Measurements from ENCODE around the gene TAS2R42.

TAS2R42 gene

GRCh38 chr12:11158885-11159444 is 27.8 kb downstream of the TAS2R42 start:
- no peak for DNase-seq (ENCODE audit: low read depth in 1 of 2, low spot score in 1 of 2)
- TF ChIP-seq SPI1 (IDR thresholded peaks at IDR 0.05; ENCODE audit: borderline replicate concordance, low read depth): no peak
- Histone ChIP-seq H3K27me3 (ENCODE audit: insufficient read depth, poor library complexity, severe bottlenecking) (no peaks in the 10 kb centered on the region), H3K27ac (replicated peaks) (no peak overlapping the region), H3K4me3 (replicated peaks; ENCODE audit: insufficient read depth, low read length) (no peak overlapping the region)

DNA sequence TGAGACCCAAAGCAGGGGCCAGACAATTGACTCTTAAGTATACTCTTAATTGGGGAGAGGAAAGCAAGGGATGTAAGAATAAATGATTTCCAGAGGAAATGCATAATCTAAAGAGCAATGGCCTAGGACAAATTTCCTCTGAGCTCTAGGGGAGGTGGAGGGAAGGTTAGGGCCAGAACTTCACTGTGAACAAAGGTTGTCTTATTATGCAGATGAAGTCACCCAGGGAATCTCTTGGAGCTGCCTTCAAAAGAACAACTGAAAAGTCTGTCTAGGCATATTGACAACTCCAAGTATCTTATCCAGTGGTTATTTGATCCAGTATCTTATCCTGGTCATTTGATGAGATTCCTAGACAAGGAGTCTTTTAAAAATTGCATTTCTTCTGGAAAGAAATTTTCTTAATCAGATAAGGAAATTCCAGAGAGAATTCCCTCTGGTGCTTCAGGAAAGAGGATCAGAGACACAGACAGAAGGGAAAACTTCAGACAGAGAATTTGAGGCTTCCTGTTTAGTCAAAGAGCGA is 32.3 kb downstream of the TAS2R42 start:
- Histone ChIP-seq H3K4me3 (replicated peaks; ENCODE audit: insufficient read depth, low read length) (no peak overlapping the region), H3K27me3 (ENCODE audit: insufficient read depth, poor library complexity, severe bottlenecking) (no peaks in the 10 kb centered on the region), H3K27ac (replicated peaks) (no peak overlapping the region)
- DNase-seq (ENCODE audit: low read depth in 1 of 2, low spot score in 1 of 2): no peak
- TF ChIP-seq POLR2AphosphoS5 (IDR thresholded peaks at IDR 0.05; ENCODE audit: low read depth) (no peak), SPI1 (IDR thresholded peaks at IDR 0.05; ENCODE audit: borderline replicate concordance, low read depth) (no peak), REST (IDR thresholded peaks at IDR 0.05; ENCODE audit: insufficient replicate concordance, low read depth) (no peak), GABPA (IDR thresholded peaks at IDR 0.05; ENCODE audit: low read depth) (no peak)
- TF ChIP-seq, protein P1, sequence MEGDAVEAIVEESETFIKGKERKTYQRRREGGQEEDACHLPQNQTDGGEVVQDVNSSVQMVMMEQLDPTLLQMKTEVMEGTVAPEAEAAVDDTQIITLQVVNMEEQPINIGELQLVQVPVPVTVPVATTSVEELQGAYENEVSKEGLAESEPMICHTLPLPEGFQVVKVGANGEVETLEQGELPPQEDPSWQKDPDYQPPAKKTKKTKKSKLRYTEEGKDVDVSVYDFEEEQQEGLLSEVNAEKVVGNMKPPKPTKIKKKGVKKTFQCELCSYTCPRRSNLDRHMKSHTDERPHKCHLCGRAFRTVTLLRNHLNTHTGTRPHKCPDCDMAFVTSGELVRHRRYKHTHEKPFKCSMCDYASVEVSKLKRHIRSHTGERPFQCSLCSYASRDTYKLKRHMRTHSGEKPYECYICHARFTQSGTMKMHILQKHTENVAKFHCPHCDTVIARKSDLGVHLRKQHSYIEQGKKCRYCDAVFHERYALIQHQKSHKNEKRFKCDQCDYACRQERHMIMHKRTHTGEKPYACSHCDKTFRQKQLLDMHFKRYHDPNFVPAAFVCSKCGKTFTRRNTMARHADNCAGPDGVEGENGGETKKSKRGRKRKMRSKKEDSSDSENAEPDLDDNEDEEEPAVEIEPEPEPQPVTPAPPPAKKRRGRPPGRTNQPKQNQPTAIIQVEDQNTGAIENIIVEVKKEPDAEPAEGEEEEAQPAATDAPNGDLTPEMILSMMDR (IDR thresholded peaks at IDR 0.05; ENCODE audit: insufficient read depth, low read length): no peak

- TF ChIP-seq GABPA (IDR thresholded peaks at IDR 0.05; ENCODE audit: low read depth) (no peak), POLR2AphosphoS5 (IDR thresholded peaks at IDR 0.05; ENCODE audit: low read depth) (no peak), SPI1 (IDR thresholded peaks at IDR 0.05; ENCODE audit: borderline replicate concordance, low read depth) (no peak), REST (IDR thresholded peaks at IDR 0.05; ENCODE audit: insufficient replicate concordance, low read depth) (no peak)
- TF ChIP-seq, protein P1 (IDR thresholded peaks at IDR 0.05; ENCODE audit: insufficient read depth, low read length): no peak
- no peak for DNase-seq (ENCODE audit: low read depth in 1 of 2, low spot score in 1 of 2)
Measured at GRCh38 chr12:11152725-11153124, 34.0 kb downstream of the TAS2R42 start.

DNA sequence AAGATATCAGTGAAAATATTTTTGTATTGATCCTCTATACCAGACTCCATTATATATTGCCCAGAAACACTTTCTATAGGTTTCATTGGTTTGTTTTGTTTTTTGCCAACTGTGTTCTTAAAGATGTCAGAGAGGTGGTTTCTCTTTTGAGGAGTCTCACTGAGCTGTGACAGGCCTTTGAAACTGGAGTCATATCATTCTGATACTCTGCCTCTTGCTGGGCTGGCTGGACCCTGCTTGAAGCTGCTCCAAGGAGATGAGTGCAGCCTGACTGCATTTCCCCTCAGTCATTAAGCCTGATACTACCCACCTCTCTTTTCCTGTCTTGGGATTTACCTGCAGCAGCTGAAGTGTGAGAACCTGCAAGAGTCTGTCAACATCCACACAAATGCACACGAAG is 35.9 kb downstream of the TAS2R42 start:
- TF ChIP-seq SPI1 (IDR thresholded peaks at IDR 0.05; ENCODE audit: borderline replicate concordance, low read depth) (no peak), POLR2AphosphoS5 (IDR thresholded peaks at IDR 0.05; ENCODE audit: low read depth) (no peak), REST (IDR thresholded peaks at IDR 0.05; ENCODE audit: insufficient replicate concordance, low read depth) (no peak), GABPA (IDR thresholded peaks at IDR 0.05; ENCODE audit: low read depth) (no peak)
- TF ChIP-seq, protein P1 (IDR thresholded peaks at IDR 0.05; ENCODE audit: insufficient read depth, low read length): no peak
- Histone ChIP-seq H3K4me3 (replicated peaks; ENCODE audit: insufficient read depth, low read length) (no peak overlapping the region), H3K27ac (replicated peaks) (no peak overlapping the region), H3K27me3 (ENCODE audit: insufficient read depth, poor library complexity, severe bottlenecking) (no peaks in the 10 kb centered on the region)
- DNase-seq (ENCODE audit: low read depth in 1 of 2, low spot score in 1 of 2): no peak

More at GRCh38 chr12:11152725-11153124, 34.0 kb downstream of the TAS2R42 start:
- Histone ChIP-seq H3K4me3 (replicated peaks; ENCODE audit: insufficient read depth, low read length) (no peak overlapping the region), H3K27me3 (ENCODE audit: insufficient read depth, poor library complexity, severe bottlenecking) (no peaks in the 10 kb centered on the region), H3K27ac (replicated peaks) (no peak overlapping the region)
